WERI-Rb-1 (cell line): ENCODE results near the gene BEGAIN.

Experiments
- DNase-seq: peaks from one replicate; pipeline ENCODE4 v3.0.0-alpha.2; 2020
- H3K27ac ChIP-seq: fragments of 250-450 bp; sonication (Bioruptor Pico); 2 replicates; pipeline ENCODE4 v1.5.1; 2020; ENCODE audit warnings: mild to moderate bottlenecking, moderate library complexity
- H3K27me3 ChIP-seq: fragments of 250-450 bp; sonication (Bioruptor Pico); 2 replicates; pipeline ENCODE4 v1.5.1; 2021; ENCODE audit warnings: mild to moderate bottlenecking, low read depth, moderate library complexity; ENCODE audit not compliant: insufficient read depth, severe bottlenecking
- H3K36me3 ChIP-seq: fragments of 250-450 bp; sonication (Bioruptor Pico); 2 replicates; pipeline ENCODE4 v1.5.1; 2020; ENCODE audit warnings: mild to moderate bottlenecking, moderate library complexity
- H3K4me3 ChIP-seq: 2 replicates; pipeline ENCODE4 v1.5.1; 2011; ENCODE audit warnings: low read depth, mild to moderate bottlenecking, control low read depth, low read length
- H3K9me3 ChIP-seq: fragments of 250-450 bp; sonication (Bioruptor Pico); 2 replicates; pipeline ENCODE4 v1.5.1; 2021; ENCODE audit warnings: mild to moderate bottlenecking, moderate library complexity; ENCODE audit not compliant: severe bottlenecking
- CTCF ChIP-seq: IDR thresholded peaks from 2 replicates; pipeline ENCODE4 v1.5.1; 2011; ENCODE audit warnings: low read depth, mild to moderate bottlenecking, control low read depth, inconsistent platforms, low read length

BEGAIN gene

GRCh38 chr14:100547633-100548294 is 39.5 kb downstream of the BEGAIN start:
- H3K4me3 ChIP-seq, result no peak overlapping the region
- no peaks in the 10 kb centered on the region for H3K9me3 ChIP-seq
- DNase-seq, result no peak
- no peak overlapping the region for H3K27ac ChIP-seq
- no peaks in the 10 kb centered on the region for H3K27me3 ChIP-seq
- no peaks in the 10 kb centered on the region for H3K36me3 ChIP-seq
- no peak for TF ChIP-seq CTCF

DNA sequence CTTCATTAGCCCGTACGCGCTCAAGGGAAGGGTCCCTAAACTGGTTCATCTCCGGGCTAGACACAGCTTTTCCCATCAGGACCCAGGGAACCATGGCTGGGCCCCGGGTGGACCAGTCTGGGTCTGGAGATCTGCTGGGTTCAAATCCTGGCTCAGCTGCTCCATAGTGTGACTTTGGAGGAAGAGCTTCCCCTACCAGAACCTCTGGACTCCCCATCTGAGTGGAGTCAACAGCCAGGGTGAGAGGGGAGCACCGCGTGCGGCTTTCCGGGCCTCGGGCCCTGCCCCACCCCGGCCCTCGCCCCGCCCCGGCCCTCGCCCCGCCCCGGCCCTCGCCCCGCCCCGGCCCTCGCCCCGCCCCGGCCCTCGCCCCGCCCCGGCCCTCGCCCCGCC is 41.2 kb downstream of the BEGAIN start:
- no peaks in the 10 kb centered on the region for H3K36me3 ChIP-seq
- no peak for TF ChIP-seq CTCF
- H3K27me3 ChIP-seq, result no peaks in the 10 kb centered on the region
- H3K9me3 ChIP-seq, result no peaks in the 10 kb centered on the region
- H3K4me3 ChIP-seq, result no peak overlapping the region
- no peak overlapping the region for H3K27ac ChIP-seq
- DNase-seq, result no peak

DNA sequence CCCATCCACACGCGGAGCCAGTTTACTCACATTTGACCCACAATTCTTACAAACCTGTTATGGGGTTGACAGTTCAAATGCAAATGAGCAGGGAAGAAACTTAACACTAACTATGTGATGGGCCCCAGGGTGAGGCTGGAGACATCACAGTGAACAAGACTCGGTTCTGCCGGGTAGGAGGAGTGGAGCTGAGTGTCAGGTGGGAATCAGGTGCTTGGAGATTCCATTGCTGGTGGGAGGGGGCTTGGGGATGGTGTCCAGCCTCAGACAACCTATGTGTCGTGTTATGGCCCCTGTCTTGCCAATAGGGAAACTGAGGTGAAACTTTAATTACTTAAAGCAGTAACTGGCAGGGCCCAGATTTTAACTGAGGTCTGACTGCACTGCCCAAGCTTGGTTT is 41.9 kb downstream of the BEGAIN start:
- no peak for TF ChIP-seq CTCF
- Histone ChIP-seq H3K27ac (no peak overlapping the region), H3K9me3 (no peaks in the 10 kb centered on the region), H3K4me3 (no peak overlapping the region), H3K27me3 (no peaks in the 10 kb centered on the region), H3K36me3 (no peaks in the 10 kb centered on the region)
- DNase-seq, result no peak

DNA sequence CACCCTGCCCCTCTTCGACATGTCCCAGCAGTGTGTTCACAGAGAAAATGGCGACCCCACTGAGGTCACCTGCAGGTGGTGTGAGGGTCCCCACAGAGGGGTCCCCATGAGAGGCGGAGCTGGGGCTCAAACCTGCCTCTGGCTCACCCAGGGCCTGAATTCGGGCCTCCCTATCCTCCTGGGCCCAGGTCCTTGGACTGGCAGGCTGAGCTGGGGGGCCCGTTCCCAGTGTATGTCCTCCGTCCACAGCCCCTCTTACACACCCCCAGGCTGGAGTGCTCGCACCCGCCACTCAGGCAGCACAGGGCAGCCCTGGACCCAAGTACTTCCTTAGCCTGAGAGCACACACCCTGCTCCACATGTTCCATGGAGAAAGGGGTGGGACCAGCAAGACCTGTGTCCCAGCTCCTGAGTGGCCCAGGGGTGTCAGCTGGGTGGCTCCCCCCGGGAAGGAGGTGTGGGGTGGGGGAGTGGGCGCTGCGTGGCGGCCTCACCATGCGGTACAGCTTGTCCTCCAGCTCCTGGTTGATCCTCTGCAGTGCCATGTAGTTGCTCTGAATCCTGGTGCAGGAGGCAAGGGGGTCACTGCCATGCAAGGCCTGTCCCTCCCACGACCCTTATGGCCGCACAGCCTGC is 42.6 kb downstream of the BEGAIN start:
- Histone ChIP-seq H3K4me3 (no peak overlapping the region), H3K27me3 (no peaks in the 10 kb centered on the region), H3K36me3 (no peaks in the 10 kb centered on the region), H3K27ac (no peak overlapping the region), H3K9me3 (no peaks in the 10 kb centered on the region)
- no peak for DNase-seq
- no peak for TF ChIP-seq CTCF

GRCh38 chr14:100543471-100544455 is 43.5 kb downstream of the BEGAIN start:
- DNase-seq, result no peak
- Histone ChIP-seq H3K27me3 (no peaks in the 10 kb centered on the region), H3K9me3 (no peaks in the 10 kb centered on the region), H3K4me3 (no peak overlapping the region), H3K27ac (no peak overlapping the region), H3K36me3 (no peaks in the 10 kb centered on the region)
- no peak for TF ChIP-seq CTCF
